ENCODE measurements around the gene CDPF1. TPM values are rescaled to one million over a fixed set of nuclear protein-coding genes. Genes with fewer than 3 reads are reported as not detected.

CDPF1 gene
- total and polyA plus RNA-seq, 2 of the 13 experiments (the other 11 are each of a cell fraction or from before 2014, with no cell fraction given) = 5.2 to 8.1 TPM

GRCh38 chr22:46250035-46250782, at the start of gene CDPF1 (continued):
- TF ChIP-seq SNAPC4 (CRISPR knock-in tag; IDR thresholded peaks at IDR 0.05) = no peak; the same call in 1 of the 2 replicates
- TF ChIP-seq HIC2 (CRISPR knock-in tag; IDR thresholded peaks at IDR 0.05; ENCODE audit: low read depth) = no peak
- TF ChIP-seq MTF2 (CRISPR knock-in tag; IDR thresholded peaks at IDR 0.05; ENCODE audit: borderline replicate concordance) = peak; percentile 70
- TF ChIP-seq ZBTB49 (CRISPR knock-in tag; IDR thresholded peaks at IDR 0.05; ENCODE audit: borderline replicate concordance) = no peak
- TF ChIP-seq ZNF451 (CRISPR knock-in tag; IDR thresholded peaks at IDR 0.05) = peak; percentile 93
- peak; percentile 91 for TF ChIP-seq POLR2G (IDR thresholded peaks at IDR 0.05; ENCODE audit: low read depth, low read length)
- TF ChIP-seq ZBED4 (CRISPR knock-in tag; IDR thresholded peaks at IDR 0.05; ENCODE audit: borderline replicate concordance) = 0 out of 2 replicates have a peak, but pooled peaks have one; percentile 38
- no peak for TF ChIP-seq SMAD9 (CRISPR knock-in tag; IDR thresholded peaks at IDR 0.05)
- no peak for TF ChIP-seq TOPORS (CRISPR knock-in tag; IDR thresholded peaks at IDR 0.05)
- TF ChIP-seq WIZ (CRISPR knock-in tag; IDR thresholded peaks at IDR 0.05) = no peak; the same call in 1 of the 2 replicates
- no peak for TF ChIP-seq ZNF432 (CRISPR knock-in tag; IDR thresholded peaks at IDR 0.05; ENCODE audit: borderline replicate concordance)
- TF ChIP-seq YEATS2 (CRISPR knock-in tag; IDR thresholded peaks at IDR 0.05; ENCODE audit: borderline replicate concordance) = peak; percentile 40; the same call in 1 of the 2 replicates
- 0 out of 2 replicates have a peak, but pooled peaks have one; percentile 65 for TF ChIP-seq KLF15 (CRISPR knock-in tag; IDR thresholded peaks at IDR 0.05; ENCODE audit: borderline replicate concordance)
- TF ChIP-seq ZNF670 (CRISPR knock-in tag; IDR thresholded peaks at IDR 0.05; ENCODE audit: borderline replicate concordance) = no peak
- TF ChIP-seq TBX3 (IDR thresholded peaks at IDR 0.05; ENCODE audit: borderline replicate concordance) = no peak

Data from HepG2 (cell line).